OCI-LY3 (cell line): ENCODE results near the gene TNS1.

Experiments used
- H2AFZ ChIP-seq: fragments of 200-600, 300-600 bp; shearing (Covaris generic); 2 replicates; pipeline ENCODE4 v1.6.0; 2014; ENCODE audit warnings: antibody characterized with exemption, low read depth, low read length
- H3K27ac ChIP-seq: fragments of 200-600, 300-600 bp; sonication (generic); 2 replicates; pipeline ENCODE4 v1.5.1; 2014; ENCODE audit warnings: mild to moderate bottlenecking, low read length, moderate library complexity, mixed read lengths
- H3K27me3 ChIP-seq: fragments of 200-600, 300-600 bp; sonication (generic); 2 replicates; pipeline ENCODE4 v1.6.1; 2014; ENCODE audit warnings: low read depth, low read length, mixed read lengths
- H3K36me3 ChIP-seq: fragments of 200-600, 300-600 bp; sonication (generic); replicated peaks from 2 replicates; pipeline ENCODE3; 2014; ENCODE audit warnings: low read depth, low read length, mixed read lengths
- H3K4me1 ChIP-seq: fragments of 300-600, 200-600 bp; sonication (generic); 2 replicates; pipeline ENCODE4 v1.6.1; 2014; ENCODE audit warnings: low read length, mixed read lengths
- H3K4me2 ChIP-seq: fragments of 200-600, 300-600 bp; sonication (generic); 2 replicates; pipeline ENCODE4 v1.6.1; 2014; ENCODE audit warnings: low read length, mixed read lengths
- H3K4me3 ChIP-seq: fragments of 300-600, 200-600 bp; sonication (generic); 2 replicates; pipeline ENCODE4 v1.5.1; 2014; ENCODE audit warnings: antibody characterized with exemption, mild to moderate bottlenecking, low read length, moderate library complexity
- H3K79me2 ChIP-seq: fragments of 300-600, 200-600 bp; shearing (Covaris generic); 2 replicates; pipeline ENCODE4 v1.6.1; 2014; ENCODE audit warnings: mild to moderate bottlenecking, low read length, mixed read lengths
- H3K9ac ChIP-seq: fragments of 300-600, 200-600 bp; shearing (Covaris generic); 2 replicates; pipeline ENCODE4 v1.6.0; 2014; ENCODE audit warnings: mild to moderate bottlenecking, low read length, moderate library complexity
- H3K9me3 ChIP-seq: fragments of 200-600, 300-600 bp; shearing (Covaris generic); 2 replicates; pipeline ENCODE4 v1.6.1; 2014; ENCODE audit warnings: low read length, mixed read lengths; ENCODE audit not compliant: insufficient read depth
- H4K20me1 ChIP-seq: fragments of 200-600, 300-600 bp; sonication (generic); 2 replicates; pipeline ENCODE4 v1.6.1; 2016; ENCODE audit warnings: low read length, mixed read lengths; ENCODE audit not compliant: insufficient read depth
- EZH2phosphoT487 ChIP-seq: fragments of 200-600 bp; shearing (Covaris generic); IDR thresholded peaks from 2 replicates; pipeline ENCODE4 v1.6.1; 2018; ENCODE audit warnings: antibody characterized with exemption, mixed run types, low read depth
- TF ChIP-seq, protein P1 (sequence below): fragments of 200-600, 300-600 bp; sonication (generic); IDR thresholded peaks from 2 replicates; pipeline ENCODE4 v1.5.1; 2014; ENCODE audit warnings: antibody characterized with exemption, low read length, low read depth

TNS1 gene

DNA sequence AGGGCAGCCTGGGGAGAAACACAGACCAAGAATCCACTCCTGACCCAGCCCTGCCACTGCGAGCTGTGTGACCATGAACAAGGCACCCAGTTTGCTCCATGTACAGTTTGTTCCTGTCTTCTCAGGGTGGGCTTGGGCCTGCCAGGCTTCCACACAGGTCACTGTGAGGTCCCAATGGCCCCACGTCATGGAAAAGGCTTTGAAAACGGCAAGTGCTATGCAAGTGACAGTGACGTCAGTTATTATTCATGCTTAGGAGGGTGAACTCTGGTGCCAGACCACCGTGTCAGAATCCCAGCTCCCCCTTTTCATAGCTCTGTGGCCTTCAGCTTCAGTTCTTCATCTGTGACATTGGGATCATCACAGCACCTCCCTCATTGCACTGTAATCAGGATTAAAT lies 87.1 kb downstream of the TNS1 start:
- TF ChIP-seq EZH2phosphoT487: no peak
- TF ChIP-seq, protein P1, sequence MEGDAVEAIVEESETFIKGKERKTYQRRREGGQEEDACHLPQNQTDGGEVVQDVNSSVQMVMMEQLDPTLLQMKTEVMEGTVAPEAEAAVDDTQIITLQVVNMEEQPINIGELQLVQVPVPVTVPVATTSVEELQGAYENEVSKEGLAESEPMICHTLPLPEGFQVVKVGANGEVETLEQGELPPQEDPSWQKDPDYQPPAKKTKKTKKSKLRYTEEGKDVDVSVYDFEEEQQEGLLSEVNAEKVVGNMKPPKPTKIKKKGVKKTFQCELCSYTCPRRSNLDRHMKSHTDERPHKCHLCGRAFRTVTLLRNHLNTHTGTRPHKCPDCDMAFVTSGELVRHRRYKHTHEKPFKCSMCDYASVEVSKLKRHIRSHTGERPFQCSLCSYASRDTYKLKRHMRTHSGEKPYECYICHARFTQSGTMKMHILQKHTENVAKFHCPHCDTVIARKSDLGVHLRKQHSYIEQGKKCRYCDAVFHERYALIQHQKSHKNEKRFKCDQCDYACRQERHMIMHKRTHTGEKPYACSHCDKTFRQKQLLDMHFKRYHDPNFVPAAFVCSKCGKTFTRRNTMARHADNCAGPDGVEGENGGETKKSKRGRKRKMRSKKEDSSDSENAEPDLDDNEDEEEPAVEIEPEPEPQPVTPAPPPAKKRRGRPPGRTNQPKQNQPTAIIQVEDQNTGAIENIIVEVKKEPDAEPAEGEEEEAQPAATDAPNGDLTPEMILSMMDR: no peak
- Histone ChIP-seq H3K79me2 (no peaks in the 10 kb centered on the region), H3K4me2 (no peak overlapping the region), H3K9ac (no peak overlapping the region), H3K4me3 (no peak overlapping the region), H3K27ac (no peak overlapping the region), H4K20me1 (no peaks in the 10 kb centered on the region; the same call in 1 of the 2 replicates), H3K4me1 (no peaks in the 10 kb centered on the region), H3K9me3 (no peaks in the 10 kb centered on the region), H3K27me3 (no peaks in the 10 kb centered on the region; the same call in 1 of the 2 replicates), H2AFZ (no peak overlapping the region), H3K36me3 (no peaks in the 10 kb centered on the region)

GRCh38 chr2:217914878-217915277 lies 87.9 kb downstream of the TNS1 start:
- Histone ChIP-seq H3K9me3 (no peaks in the 10 kb centered on the region), H3K27me3 (no peaks in the 10 kb centered on the region; the same call in 1 of the 2 replicates), H3K36me3 (no peaks in the 10 kb centered on the region), H4K20me1 (no peaks in the 10 kb centered on the region), H3K4me1 (no peaks in the 10 kb centered on the region), H3K9ac (no peak overlapping the region), H3K79me2 (no peaks in the 10 kb centered on the region), H3K27ac (no peak overlapping the region), H3K4me2 (no peak overlapping the region), H2AFZ (no peak overlapping the region), H3K4me3 (no peak overlapping the region)
- no peak for TF ChIP-seq EZH2phosphoT487
- TF ChIP-seq, protein P1: no peak

DNA sequence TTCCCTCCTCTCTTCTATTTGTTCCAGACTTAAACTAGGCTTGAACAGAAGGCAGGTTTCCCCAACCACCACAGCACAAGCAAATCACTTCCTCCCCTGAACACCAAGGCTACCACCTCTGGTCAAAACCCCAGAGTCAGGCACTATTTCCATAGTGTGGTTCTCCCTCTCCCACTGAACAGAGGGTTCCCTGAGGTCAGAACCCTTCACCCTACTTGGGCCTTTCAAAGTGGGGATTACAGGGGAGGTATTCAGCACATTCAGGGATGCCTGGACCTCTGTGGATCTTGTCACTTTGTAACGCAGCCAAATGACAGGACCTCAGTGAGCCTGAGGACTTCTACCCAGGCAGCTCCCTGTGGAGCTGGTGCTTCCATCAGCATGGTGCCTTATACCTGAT lies 88.7 kb downstream of the TNS1 start:
- H3K4me1 ChIP-seq: no peaks in the 10 kb centered on the region
- TF ChIP-seq, protein P1: no peak
- no peak for TF ChIP-seq EZH2phosphoT487

DNA sequence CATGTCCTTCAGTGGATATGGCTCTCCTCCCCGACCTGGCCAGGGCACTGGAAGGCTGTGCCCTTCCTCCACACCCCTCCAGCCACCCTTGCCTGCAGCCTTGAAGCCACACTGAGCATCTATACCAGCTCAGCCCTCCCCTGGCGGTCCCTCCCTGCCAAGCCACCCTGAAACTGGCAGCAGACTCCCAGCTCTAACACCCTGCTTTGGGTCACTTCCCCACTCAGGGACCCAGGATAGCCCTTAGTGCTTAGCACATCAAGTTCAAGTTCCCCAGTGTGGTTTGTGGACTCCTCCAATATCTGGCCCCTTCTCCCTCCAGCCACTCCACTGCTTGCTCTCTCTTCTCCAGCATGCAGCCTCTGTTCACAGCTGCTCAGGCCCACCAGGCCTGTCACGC lies 89.4 kb downstream of the TNS1 start:
- H3K36me3 ChIP-seq: no peaks in the 10 kb centered on the region
- H3K27me3 ChIP-seq: no peaks in the 10 kb centered on the region
- H4K20me1 ChIP-seq: no peaks in the 10 kb centered on the region
- H3K27ac ChIP-seq: no peak overlapping the region
- no peak overlapping the region for H3K4me3 ChIP-seq
- H3K4me2 ChIP-seq: no peak overlapping the region
- TF ChIP-seq EZH2phosphoT487: no peak
- TF ChIP-seq, protein P1: no peak
- no peaks in the 10 kb centered on the region for H3K79me2 ChIP-seq
- no peak overlapping the region for H2AFZ ChIP-seq
- no peak overlapping the region for H3K9ac ChIP-seq
- H3K9me3 ChIP-seq: no peaks in the 10 kb centered on the region
- H3K4me1 ChIP-seq: no peaks in the 10 kb centered on the region

More for the DNA sequence above, 88.7 kb downstream of the TNS1 start:
- H3K27ac ChIP-seq: no peak overlapping the region
- no peaks in the 10 kb centered on the region for H3K27me3 ChIP-seq
- no peak overlapping the region for H3K4me3 ChIP-seq
- H4K20me1 ChIP-seq: no peaks in the 10 kb centered on the region
- no peaks in the 10 kb centered on the region for H3K9me3 ChIP-seq
- no peaks in the 10 kb centered on the region for H3K36me3 ChIP-seq
- no peaks in the 10 kb centered on the region for H3K79me2 ChIP-seq
- no peak overlapping the region for H2AFZ ChIP-seq
- H3K4me2 ChIP-seq: no peak overlapping the region
- no peak overlapping the region for H3K9ac ChIP-seq
